ENCODE measurements around the gene WNT9B. TPM values are rescaled to one million over a fixed set of nuclear protein-coding genes. Genes with fewer than 3 reads are reported as not detected.
"Not testable (repeated sequence)": the region's sequence is repeated elsewhere in the genome, so short reads cannot be mapped to it uniquely, and the experiment has no call there.

WNT9B gene
- total RNA-seq, 1 donor from 2014 or later: not detected

DNA sequence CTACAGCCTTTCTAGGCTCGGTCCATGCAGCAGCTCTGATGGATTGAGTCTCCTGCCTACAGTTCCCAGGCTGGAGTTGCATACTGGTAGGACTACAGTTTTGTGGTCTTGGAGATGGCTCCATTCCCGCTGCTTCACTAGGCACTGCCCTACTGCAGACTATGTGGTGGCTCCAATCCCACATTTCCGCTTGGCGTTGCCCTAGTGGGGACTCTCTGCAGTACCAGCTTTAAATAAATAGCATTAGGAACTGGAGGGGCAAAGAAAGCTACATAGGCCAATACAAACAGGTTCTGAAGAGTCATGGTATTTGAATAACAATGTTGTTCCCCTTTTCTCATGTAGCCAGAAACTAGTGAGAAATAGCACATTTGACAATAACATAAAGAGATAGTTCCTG is 66.1 kb downstream of the WNT9B start:
- no peaks in the 10 kb centered on the region for H4K20me1 ChIP-seq (ENCODE audit: low read depth)
- no peaks in the 10 kb centered on the region for H3K4me1 Mint-ChIP-seq

DNA sequence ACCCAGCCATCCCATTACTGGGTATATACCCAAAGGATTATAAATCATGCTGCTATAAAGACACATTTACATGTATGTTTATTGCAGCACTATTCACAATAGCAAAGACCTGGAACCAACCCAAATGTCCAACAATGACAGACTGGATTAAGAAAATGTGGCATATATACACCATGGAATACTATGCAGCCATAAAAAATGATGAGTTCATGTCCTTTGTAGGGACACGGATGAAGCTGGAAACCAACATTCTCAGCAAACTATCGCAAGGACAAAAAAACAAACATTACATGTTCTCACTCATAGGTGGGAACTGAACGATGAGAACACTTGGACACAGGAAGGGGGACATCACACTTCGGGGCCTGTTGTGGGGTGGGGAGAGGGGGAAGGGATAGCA is 70.6 kb downstream of the WNT9B start:
- H3K36me3 Mint-ChIP-seq; H2AFZ ChIP-seq (replicated peaks); H3K9me3 ChIP-seq (ENCODE audit: low read depth); H3K36me3 ChIP-seq; H3K9ac ChIP-seq; H3K9me3 Mint-ChIP-seq; H3K27me3 ChIP-seq; H3K4me1 ChIP-seq; H3K27me3 Mint-ChIP-seq (ENCODE audit: insufficient read depth, low read depth); H3K27ac Mint-ChIP-seq; H3K27ac ChIP-seq; DNase-seq (ENCODE audit: low spot score): not testable (repeated sequence)
- H3K79me2 ChIP-seq (ENCODE audit: low read depth): peaks cover 48% of the 10 kb centered on the region
- peaks cover 13% of the 10 kb centered on the region for H3K4me1 Mint-ChIP-seq
- H3K4me3 ChIP-seq: peak overlapping the region; percentile 83
- peaks cover 12% of the 10 kb centered on the region for H3F3A ChIP-seq (ENCODE audit: low read depth)
- peak overlapping the region; percentile 80 for H3K4me2 ChIP-seq
- peak overlapping the region; percentile 92 for H3K4me3 Mint-ChIP-seq
- peaks cover 30% of the 10 kb centered on the region for H4K20me1 ChIP-seq (ENCODE audit: low read depth)

More for the DNA sequence above, 66.1 kb downstream of the WNT9B start:
- no peaks in the 10 kb centered on the region for H3K9me3 Mint-ChIP-seq
- Histone ChIP-seq H3K9me3 (ENCODE audit: low read depth) (no peaks in the 10 kb centered on the region), H3K27me3 (no peaks in the 10 kb centered on the region), H3K79me2 (ENCODE audit: low read depth) (peaks cover 9% of the 10 kb centered on the region), H3K4me1 (no peaks in the 10 kb centered on the region), H3K9ac (no peak overlapping the region), H3K4me3 (no peak overlapping the region), H3K4me2 (no peak overlapping the region), H2AFZ (replicated peaks) (no peak overlapping the region), H3K27ac (no peak overlapping the region), H3K36me3 (no peaks in the 10 kb centered on the region), H3F3A (ENCODE audit: low read depth) (peaks cover 2% of the 10 kb centered on the region)
- DNase-seq (ENCODE audit: low spot score): no peak
- H3K36me3 Mint-ChIP-seq: no peaks in the 10 kb centered on the region
- H3K27me3 Mint-ChIP-seq (ENCODE audit: insufficient read depth, low read depth): peaks cover 2% of the 10 kb centered on the region
- TF ChIP-seq EZH2phosphoT487 (IDR thresholded peaks at IDR 0.05) (no peak), EZH2 (IDR thresholded peaks at IDR 0.05) (no peak)
- TF ChIP-seq, protein P1, sequence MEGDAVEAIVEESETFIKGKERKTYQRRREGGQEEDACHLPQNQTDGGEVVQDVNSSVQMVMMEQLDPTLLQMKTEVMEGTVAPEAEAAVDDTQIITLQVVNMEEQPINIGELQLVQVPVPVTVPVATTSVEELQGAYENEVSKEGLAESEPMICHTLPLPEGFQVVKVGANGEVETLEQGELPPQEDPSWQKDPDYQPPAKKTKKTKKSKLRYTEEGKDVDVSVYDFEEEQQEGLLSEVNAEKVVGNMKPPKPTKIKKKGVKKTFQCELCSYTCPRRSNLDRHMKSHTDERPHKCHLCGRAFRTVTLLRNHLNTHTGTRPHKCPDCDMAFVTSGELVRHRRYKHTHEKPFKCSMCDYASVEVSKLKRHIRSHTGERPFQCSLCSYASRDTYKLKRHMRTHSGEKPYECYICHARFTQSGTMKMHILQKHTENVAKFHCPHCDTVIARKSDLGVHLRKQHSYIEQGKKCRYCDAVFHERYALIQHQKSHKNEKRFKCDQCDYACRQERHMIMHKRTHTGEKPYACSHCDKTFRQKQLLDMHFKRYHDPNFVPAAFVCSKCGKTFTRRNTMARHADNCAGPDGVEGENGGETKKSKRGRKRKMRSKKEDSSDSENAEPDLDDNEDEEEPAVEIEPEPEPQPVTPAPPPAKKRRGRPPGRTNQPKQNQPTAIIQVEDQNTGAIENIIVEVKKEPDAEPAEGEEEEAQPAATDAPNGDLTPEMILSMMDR (IDR thresholded peaks at IDR 0.05): no peak
- no peak overlapping the region for H3K4me3 Mint-ChIP-seq
- H3K27ac Mint-ChIP-seq: no peak overlapping the region

DNA sequence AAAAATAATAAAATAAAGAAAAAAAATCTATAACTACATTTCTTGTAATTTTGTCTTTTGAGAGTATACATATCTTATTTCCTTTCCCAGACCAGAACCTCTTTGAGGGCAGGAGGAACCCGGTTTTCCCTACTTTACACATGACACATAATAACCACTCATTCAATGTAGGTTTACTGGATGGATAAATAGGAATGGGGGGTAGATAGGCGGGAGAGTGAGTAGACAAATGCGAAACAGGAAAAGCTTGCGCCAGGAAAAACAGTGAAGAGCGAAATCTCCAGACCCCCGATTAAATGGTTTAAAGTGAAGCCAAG is 71.1 kb downstream of the WNT9B start:
- Histone ChIP-seq H2AFZ (replicated peaks) (peak overlapping the region; percentile 98), H3K9me3 (ENCODE audit: low read depth) (no peaks in the 10 kb centered on the region), H3F3A (ENCODE audit: low read depth) (peaks cover 12% of the 10 kb centered on the region), H3K4me3 (peak overlapping the region; percentile 83), H3K4me2 (peak overlapping the region; percentile 80), H3K27ac (peak overlapping the region; percentile 99), H3K79me2 (ENCODE audit: low read depth) (peaks cover 53% of the 10 kb centered on the region), H3K9ac (peak overlapping the region; percentile 92), H4K20me1 (ENCODE audit: low read depth) (peaks cover 31% of the 10 kb centered on the region), H3K36me3 (no peaks in the 10 kb centered on the region), H3K4me1 (peaks cover 9% of the 10 kb centered on the region), H3K27me3 (no peaks in the 10 kb centered on the region)
- TF ChIP-seq EZH2phosphoT487 (IDR thresholded peaks at IDR 0.05): no peak
- TF ChIP-seq EZH2 (IDR thresholded peaks at IDR 0.05): no peak
- TF ChIP-seq, protein P1 (IDR thresholded peaks at IDR 0.05): no peak
- no peaks in the 10 kb centered on the region for H3K9me3 Mint-ChIP-seq
- peak overlapping the region; percentile 92 for H3K4me3 Mint-ChIP-seq
- peaks cover 13% of the 10 kb centered on the region for H3K4me1 Mint-ChIP-seq
- no peaks in the 10 kb centered on the region for H3K36me3 Mint-ChIP-seq
- DNase-seq (ENCODE audit: low spot score): no peak
- H3K27ac Mint-ChIP-seq: peak overlapping the region; percentile 100
- peaks cover 4% of the 10 kb centered on the region for H3K27me3 Mint-ChIP-seq (ENCODE audit: insufficient read depth, low read depth)

DNA sequence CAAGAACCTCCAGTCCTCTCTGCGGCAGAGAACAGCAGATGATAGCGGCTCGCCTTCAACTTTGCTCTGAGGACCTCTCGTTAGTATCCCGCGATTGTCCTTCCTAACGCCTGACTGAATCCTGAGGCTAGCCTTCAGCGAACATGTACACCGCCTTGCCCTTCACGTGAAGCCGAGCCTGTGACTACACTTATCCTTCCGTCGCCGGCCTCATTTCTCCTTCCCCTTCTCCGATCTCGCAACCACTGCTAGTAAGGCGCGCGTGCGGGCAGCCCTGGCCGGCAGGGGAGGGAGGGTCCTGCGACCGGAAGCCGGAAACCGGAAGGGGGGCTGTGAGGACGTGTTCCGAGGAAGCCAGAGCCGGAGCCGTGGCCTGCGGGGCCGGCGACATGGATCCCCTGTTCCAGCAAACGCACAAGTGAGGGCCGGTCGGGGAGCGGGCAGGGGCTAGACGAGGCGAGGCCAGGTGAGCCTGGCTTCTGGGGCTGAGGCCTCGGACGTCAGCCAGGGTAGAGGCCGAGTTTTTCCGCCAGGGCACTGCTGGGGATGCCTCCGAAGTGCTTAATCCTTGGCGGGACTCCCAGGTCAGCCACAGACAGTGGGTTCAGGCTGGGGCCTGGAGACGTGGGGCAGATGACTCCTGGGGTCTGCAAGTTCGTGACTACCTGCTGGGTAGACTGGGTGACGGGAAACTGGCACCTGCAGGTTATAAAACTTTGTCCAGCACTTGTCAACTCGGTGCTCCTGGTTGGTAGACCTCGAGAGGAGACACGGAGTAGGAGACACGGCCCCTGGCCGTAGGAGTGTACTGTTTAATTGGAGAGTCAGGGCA is 71.6 kb downstream of the WNT9B start, which contains the start of gene GOSR2:
Gene GOSR2, plus strand, starts transcription at position 357 of the 832 bp plus-strand sequence. Its CDS starts 33 bp downstream, at position 390.
- peak within 1 kb of the TSS; percentile 100 for H3K27ac Mint-ChIP-seq
- peaks cover 4% of the 10 kb centered on the region for H3K27me3 Mint-ChIP-seq (ENCODE audit: insufficient read depth, low read depth)
- no peaks in the 10 kb centered on the region for H3K9me3 Mint-ChIP-seq
- H3K4me1 Mint-ChIP-seq: peaks cover 13% of the 10 kb centered on the region
- DNase-seq (ENCODE audit: low spot score): peak; percentile 90
- H3K27me3 ChIP-seq: no peaks in the 10 kb centered on the region
- H3K9ac ChIP-seq: peak within 1 kb of the TSS; percentile 92
- H2AFZ ChIP-seq (replicated peaks): peak within 1 kb of the TSS; percentile 98
- no peaks in the 10 kb centered on the region for H3K36me3 Mint-ChIP-seq
- H3K4me1 ChIP-seq: peaks cover 9% of the 10 kb centered on the region
- TF ChIP-seq EZH2 (IDR thresholded peaks at IDR 0.05) (peak; percentile 40), EZH2phosphoT487 (IDR thresholded peaks at IDR 0.05) (no peak)
- TF ChIP-seq, protein P1 (IDR thresholded peaks at IDR 0.05): no peak
- peaks cover 12% of the 10 kb centered on the region for H3F3A ChIP-seq (ENCODE audit: low read depth)
- peak within 1 kb of the TSS; percentile 80 for H3K4me2 ChIP-seq
- H3K9me3 ChIP-seq (ENCODE audit: low read depth): no peaks in the 10 kb centered on the region
- H3K79me2 ChIP-seq (ENCODE audit: low read depth): peaks cover 59% of the 10 kb centered on the region
- peak within 1 kb of the TSS; percentile 99 for H3K27ac ChIP-seq
- H3K36me3 ChIP-seq: no peaks in the 10 kb centered on the region
- H3K4me3 Mint-ChIP-seq: peak within 1 kb of the TSS; percentile 92
- H4K20me1 ChIP-seq (ENCODE audit: low read depth): peaks cover 33% of the 10 kb centered on the region
- peak within 1 kb of the TSS; percentile 83 for H3K4me3 ChIP-seq
